HG02588 (cell line): Measurements from ENCODE around the gene NRN1.
"Not testable (repeated sequence)": the region's sequence is repeated elsewhere in the genome, so short reads cannot be mapped to it uniquely, and the experiment has no call there.

Experiments
- ATAC-seq: cut with Tn5 transposase; IDR thresholded peaks from one replicate; pipeline ENCODE4 v1.9.1; 2021; ENCODE audit warnings: mild to moderate bottlenecking, moderate library complexity; ENCODE audit not compliant: unreplicated experiment

Gene NRN1

GRCh38 chr6:5984150-5985089 is 22.3 kb downstream of the NRN1 start:
- ATAC-seq: no peak

DNA sequence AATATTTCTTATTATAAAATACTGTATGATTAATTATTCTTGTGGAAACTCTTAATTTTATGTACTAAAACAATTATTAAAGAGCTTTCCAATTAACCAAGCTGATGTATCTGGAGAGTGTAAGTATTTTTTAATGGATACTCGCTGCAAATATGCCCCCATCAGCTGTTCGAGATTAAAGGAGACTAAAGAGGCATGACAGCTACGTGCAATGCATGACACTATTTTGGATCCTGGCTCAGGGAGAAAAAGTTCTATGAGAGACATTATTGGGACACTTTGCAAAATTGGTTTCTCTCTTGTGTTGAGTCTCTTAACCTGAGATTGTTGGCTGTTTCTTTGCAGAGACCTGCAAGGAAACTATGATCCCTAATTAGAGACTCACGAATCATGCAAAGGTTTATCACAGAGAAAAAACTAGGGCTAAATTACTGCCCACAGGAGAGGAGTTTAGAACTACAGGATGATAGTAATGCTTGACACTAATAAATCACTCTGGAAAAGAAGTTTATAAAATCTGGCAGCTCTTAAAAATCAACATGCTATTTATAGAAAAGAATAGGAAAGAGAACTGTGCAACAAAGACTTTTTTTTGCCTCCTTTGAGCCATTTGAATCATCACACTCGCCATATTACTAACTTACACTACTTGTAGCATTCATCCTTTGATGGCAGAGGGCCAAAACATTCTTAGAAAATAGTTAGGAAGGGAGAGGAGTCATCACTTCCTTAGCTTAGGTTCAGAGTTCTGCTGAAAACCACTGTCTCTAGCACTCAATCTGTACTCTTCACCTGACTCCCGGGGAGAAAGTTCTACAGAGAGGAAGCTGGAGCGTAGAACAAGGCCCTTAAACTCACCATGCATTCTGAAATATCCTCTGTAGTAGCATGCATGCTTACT is 25.3 kb downstream of the NRN1 start:
- no peak for ATAC-seq

DNA sequence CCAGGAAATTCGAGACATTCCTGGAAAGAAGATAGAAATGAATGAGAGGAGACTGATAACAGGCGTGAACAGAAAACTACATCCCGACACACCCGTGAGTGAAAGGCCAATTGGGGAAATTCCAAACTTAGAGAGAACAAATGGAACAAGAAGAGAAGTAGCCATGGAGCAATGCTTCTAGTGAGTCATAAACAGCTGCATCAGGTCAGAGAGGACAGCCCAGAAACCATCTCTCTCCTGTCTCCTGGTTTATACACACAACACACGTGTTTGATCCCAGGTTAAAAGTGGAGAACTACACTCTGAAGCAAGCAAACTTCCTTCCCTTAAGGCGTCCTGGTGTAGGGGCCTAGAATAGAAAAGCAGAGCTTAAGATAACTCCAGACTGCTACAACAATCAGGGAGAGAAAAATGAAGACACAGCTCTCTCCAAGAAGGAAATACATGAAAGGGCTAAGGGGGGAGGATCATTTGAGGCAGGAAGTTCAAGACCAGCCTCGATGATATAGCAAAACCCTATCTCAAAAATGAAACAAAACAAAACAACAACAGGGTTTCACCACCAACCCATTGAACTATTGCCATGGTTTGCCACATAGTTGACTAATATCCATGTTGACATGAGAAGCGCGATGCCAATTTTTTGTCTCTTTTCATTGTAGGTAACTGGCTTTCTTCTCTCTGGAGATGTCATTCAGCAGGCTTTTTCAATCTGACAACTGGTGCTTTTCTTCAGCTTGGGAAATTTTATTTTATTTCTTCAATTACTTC is 26.9 kb downstream of the NRN1 start:
- no peak for ATAC-seq

GRCh38 chr6:5976811-5977210 is 29.9 kb downstream of the NRN1 start:
- no peak for ATAC-seq

- no peak for ATAC-seq
Observed at GRCh38 chr6:5968817-5969734, 37.6 kb downstream of the NRN1 start.

GRCh38 chr6:5968036-5968435 is 38.7 kb downstream of the NRN1 start:
- not testable (repeated sequence) for ATAC-seq

- ATAC-seq: no peak
Observed at GRCh38 chr6:5967594-5967993, 39.1 kb downstream of the NRN1 start.

DNA sequence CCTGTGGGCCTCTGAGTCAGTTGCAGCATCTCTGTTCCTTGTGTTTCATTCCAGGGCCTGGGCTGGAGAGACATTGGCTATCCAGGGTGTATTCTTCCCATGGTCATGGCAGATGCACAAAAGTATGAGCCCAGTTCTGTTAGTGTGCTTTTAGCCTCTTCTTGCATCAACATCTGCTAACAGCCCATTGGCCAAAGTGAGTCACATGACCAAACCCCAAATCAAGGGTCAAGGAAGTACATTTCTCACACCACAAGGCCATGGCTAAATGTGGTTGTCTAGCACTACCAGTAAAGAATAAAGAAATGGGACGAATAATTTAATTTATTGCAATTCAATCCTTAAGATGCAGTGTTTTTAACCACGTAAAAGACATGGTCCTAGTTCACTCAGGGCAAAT is 43.9 kb downstream of the NRN1 start:
- ATAC-seq: no peak

DNA sequence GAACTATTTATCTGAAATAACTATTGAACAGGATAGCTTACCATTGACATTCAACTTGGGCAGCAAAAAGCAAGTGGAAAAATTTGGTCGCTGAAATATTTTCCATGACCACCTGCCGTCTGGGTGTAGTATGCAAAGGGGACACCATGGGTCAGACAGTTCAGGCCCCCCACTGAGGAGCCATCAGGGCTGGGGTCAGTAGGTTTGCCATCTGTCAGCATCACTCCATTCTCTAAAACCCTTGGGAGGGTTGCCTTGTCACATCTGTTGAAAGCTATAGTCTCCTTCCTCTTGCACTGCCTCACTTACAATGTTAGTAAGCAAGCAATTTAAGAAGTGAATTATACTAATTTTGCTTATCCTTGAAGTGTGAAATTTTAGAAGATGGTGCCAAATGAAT is 44.9 kb downstream of the NRN1 start:
- ATAC-seq: no peak

- no peak for ATAC-seq
Observed at GRCh38 chr6:5960456-5960855, 46.3 kb downstream of the NRN1 start.

DNA sequence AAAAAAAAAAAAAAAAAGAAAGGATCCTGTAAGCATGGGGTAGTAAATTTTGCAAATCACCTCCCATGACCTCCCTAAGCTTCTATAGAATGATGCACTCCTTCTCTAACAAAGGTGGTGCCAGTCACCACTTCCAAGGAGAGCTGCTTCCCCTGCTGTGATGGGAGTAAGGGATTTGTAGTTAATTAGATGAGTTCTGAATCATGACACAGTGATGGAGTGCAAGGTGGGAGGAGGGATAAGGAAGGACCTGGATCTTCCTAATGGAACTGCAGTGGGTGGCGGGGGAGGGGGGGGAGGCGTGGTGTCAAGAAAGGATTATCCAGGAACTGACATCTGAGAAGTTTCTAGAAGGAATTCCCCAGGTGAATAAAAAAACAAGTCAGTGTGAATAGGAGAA is 47.8 kb downstream of the NRN1 start:
- ATAC-seq: no peak

- no peak for ATAC-seq
Observed at GRCh38 chr6:5956939-5957338, 49.8 kb downstream of the NRN1 start.

DNA sequence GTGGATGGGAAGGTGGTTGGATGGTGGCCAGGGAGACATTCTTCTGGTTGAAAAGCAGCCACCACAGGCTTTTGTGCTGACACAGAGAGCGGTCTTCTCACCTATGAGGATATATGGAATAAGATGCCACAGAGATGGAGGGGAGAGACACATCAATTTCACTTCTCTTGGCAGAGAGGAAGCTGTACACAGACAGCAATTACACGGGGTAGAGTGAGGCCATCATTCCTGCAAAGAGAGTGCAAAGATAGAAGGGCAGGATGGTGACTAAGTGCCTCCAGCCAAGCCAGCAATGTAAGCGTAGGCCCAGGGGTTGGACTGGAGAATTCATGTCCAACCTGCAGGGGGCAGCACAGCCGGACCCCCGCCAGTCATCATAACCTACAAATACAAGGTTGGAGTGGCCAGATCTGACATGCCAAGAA is 56.4 kb downstream of the NRN1 start:
- no peak for ATAC-seq
